A673 (cell line): ENCODE results near the gene FEN1. TPM values are rescaled to one million over a fixed set of nuclear protein-coding genes. Genes with fewer than 3 reads are reported as not detected.

Source experiments
- BruUV-seq: library from RNA; stranded (reverse); fragments of 400-500 nt; replicated peaks from 2 replicates; lab custom pipeline; 2021; lab: Mats Ljungman, UMichigan
- CTCF ChIA-PET: fragments of 300-600 bp; sonication (Branson Sonifier 250); formaldehyde crosslinking; loops from one replicate; lab custom pipeline; 2022; ENCODE audit warnings: antibody characterized with exemption; lab: Charles Lee
- POLR2A ChIA-PET: fragments of 300-600 bp; sonication (Branson Sonifier 250); formaldehyde crosslinking; loops from one replicate; lab custom pipeline; 2022; ENCODE audit warnings: antibody characterized with exemption; ENCODE audit not compliant: low non-redundant PET; lab: Charles Lee
- DNase-seq: peaks from one replicate; pipeline ENCODE4 v3.0.0-alpha.2; 2015; ENCODE audit warnings: low spot score
- H3K27ac ChIP-seq: fragments of 200-600 bp; sonication (generic); 2 replicates; pipeline ENCODE4 v1.5.1; 2016; ENCODE audit warnings: mixed run types, low read depth, mild to moderate bottlenecking, mixed read lengths, antibody characterized with exemption, low read length; ENCODE audit not compliant: poor library complexity, severe bottlenecking
- H3K27me3 ChIP-seq: fragments of 200-600 bp; sonication (generic); replicated peaks from 2 replicates; pipeline ENCODE4 v1.6.1; 2017; ENCODE audit warnings: mixed run types, low read depth, mild to moderate bottlenecking, mixed read lengths, antibody characterized with exemption, low read length; ENCODE audit not compliant: insufficient read depth, poor library complexity
- H3K36me3 ChIP-seq: fragments of 200-600 bp; sonication (generic); 2 replicates; pipeline ENCODE4 v1.6.1; 2016; ENCODE audit warnings: mixed run types, mild to moderate bottlenecking, mixed read lengths, antibody characterized with exemption, low read length; ENCODE audit not compliant: insufficient read depth, poor library complexity, severe bottlenecking
- H3K4me1 ChIP-seq: fragments of 200-600 bp; sonication (generic); 2 replicates; pipeline ENCODE4 v1.6.1; 2017; ENCODE audit warnings: mixed run types, mild to moderate bottlenecking, mixed read lengths, antibody characterized with exemption, low read length; ENCODE audit not compliant: insufficient read depth, poor library complexity, severe bottlenecking
- H3K4me3 ChIP-seq: fragments of 200-600 bp; sonication (generic); 2 replicates; pipeline ENCODE4 v1.5.1; 2016; ENCODE audit warnings: low read depth, mixed run types, mild to moderate bottlenecking, mixed read lengths, low read length; ENCODE audit not compliant: poor library complexity, severe bottlenecking
- H3K9me3 ChIP-seq: fragments of 200-600 bp; sonication (generic); 2 replicates; pipeline ENCODE4 v1.6.1; 2016; ENCODE audit warnings: mixed run types, low read depth, mild to moderate bottlenecking, mixed read lengths, antibody characterized with exemption, low read length; ENCODE audit not compliant: poor library complexity, severe bottlenecking
- CTCF ChIP-seq: fragments of 300-800, 200-600 bp; sonication (generic); conservative IDR thresholded peaks from 2 replicates; pipeline ENCODE4 v1.5.1; 2017; ENCODE audit warnings: low read depth, mild to moderate bottlenecking, antibody characterized with exemption, low read length, moderate library complexity, mixed read lengths
- EZH2 ChIP-seq: fragments of 200-600 bp; sonication (generic); IDR thresholded peaks from 2 replicates; pipeline ENCODE4 v1.6.1; 2017; ENCODE audit warnings: borderline replicate concordance, low read depth, mild to moderate bottlenecking, mixed read lengths, antibody characterized with exemption, low read length; ENCODE audit not compliant: poor library complexity, severe bottlenecking
- intact Hi-C: fragments of 100-400 bp; cut with micrococcal nuclease; formaldehyde crosslinking; loops from one replicate; pipeline ENCODE4 v1.10.0; 2022; ENCODE audit not compliant: unreplicated experiment
- total RNA-seq: library from RNA; stranded (reverse); gene quantifications from 2 replicates; pipeline ENCODE4 v1.2.3, GENCODE V29; 2021

Gene FEN1
- total RNA-seq, 1 experiment from 2014 or later, result 152 TPM

GRCh38 chr11:61785837-61786402, 6.8 kb upstream of the FEN1 start:
- BruUV-seq, result no TSS peak
- POLR2A ChIA-PET, result no interaction called here
- TF ChIP-seq EZH2, result no peak
- no peak for TF ChIP-seq CTCF
- H3K27ac ChIP-seq, result no peak overlapping the region
- CTCF ChIA-PET, result no interaction called here
- H3K4me3 ChIP-seq, result no peak overlapping the region
- H3K27me3 ChIP-seq, result no peaks in the 10 kb centered on the region
- intact Hi-C loops, result no loop called here
- no peaks in the 10 kb centered on the region for H3K9me3 ChIP-seq
- H3K4me1 ChIP-seq, result no peaks in the 10 kb centered on the region
- DNase-seq, result no peak
- H3K36me3 ChIP-seq, result peaks cover 63% of the 10 kb centered on the region

- peaks cover 7% of the 10 kb centered on the region for H3K4me1 ChIP-seq
- POLR2A ChIA-PET, result interaction anchor here (0.7 kb wide), 1 partner anchor 19 kb away, joined by 3 read pairs; no protein-coding TSS in a partner anchor
- H3K36me3 ChIP-seq, result peaks cover 63% of the 10 kb centered on the region
- H3K9me3 ChIP-seq, result no peaks in the 10 kb centered on the region
- intact Hi-C loops, result loop anchor here (2.0 kb wide), 1 partner anchor 39 kb away; no protein-coding TSS in a partner anchor
- CTCF ChIA-PET, result interaction anchor here (0.6 to 1.2 kb wide), 9 partner anchors 10 to 834 kb away, joined by 3 to 16 read pairs (median 6); partner anchors contain the start of genes B3GAT3 and MYRF
- DNase-seq, result peak; percentile 83
- TF ChIP-seq EZH2, result no peak
- peak; percentile 80 for TF ChIP-seq CTCF
- no peaks in the 10 kb centered on the region for H3K27me3 ChIP-seq
- no peak overlapping the region for H3K4me3 ChIP-seq
- no peak overlapping the region for H3K27ac ChIP-seq
- no TSS peak for BruUV-seq
These were observed 4.7 kb upstream of the FEN1 start for GRCh38 chr11:61787928-61788491.

GRCh38 chr11:61791737-61792309, 888 bp upstream of the FEN1 start:
- CTCF ChIA-PET, result no interaction called here
- TSS peak; percentile 83 for BruUV-seq
- POLR2A ChIA-PET, result no interaction called here
- H3K4me1 ChIP-seq, result peaks cover 16% of the 10 kb centered on the region
- H3K9me3 ChIP-seq, result no peaks in the 10 kb centered on the region
- H3K27ac ChIP-seq, result peak overlapping the region; percentile 100
- TF ChIP-seq CTCF (no peak), EZH2 (no peak)
- H3K27me3 ChIP-seq, result no peaks in the 10 kb centered on the region
- peaks cover 64% of the 10 kb centered on the region for H3K36me3 ChIP-seq
- DNase-seq, result peak; percentile 84
- intact Hi-C loops, result no loop called here
- H3K4me3 ChIP-seq, result peak overlapping the region; percentile 100
